ENCODE data around the gene PDE4D. TPM values are rescaled to one million over a fixed set of nuclear protein-coding genes. Genes with fewer than 3 reads are reported as not detected.
"Not testable (repeated sequence)": the region's sequence is repeated elsewhere in the genome, so short reads cannot be mapped to it uniquely, and the experiment has no call there.

The PDE4D gene
- total RNA-seq, 1 experiment from 2014 or later, result 3.3 TPM

DNA sequence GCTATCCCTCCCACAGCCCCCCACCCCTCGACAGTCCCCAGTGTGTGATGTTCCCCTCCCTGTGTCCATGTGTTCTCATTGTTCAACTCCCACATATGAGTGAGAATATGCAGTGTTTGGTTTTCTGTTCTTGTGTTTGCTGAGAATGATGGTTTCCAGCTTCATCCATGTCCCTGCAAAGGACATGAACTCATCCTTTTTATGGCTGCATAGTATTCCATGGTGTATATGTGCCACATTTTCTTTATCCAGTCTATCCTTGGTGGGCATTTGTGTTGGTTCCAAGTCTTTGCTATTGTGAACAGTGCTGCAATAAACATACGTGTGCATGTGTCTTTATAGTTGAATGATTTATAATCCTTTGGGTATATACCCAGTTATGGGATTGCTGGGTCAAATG is 940.3 kb downstream of the PDE4D start:
- H3K27ac Mint-ChIP-seq; H3K9me3 Mint-ChIP-seq; ATAC-seq; H3K36me3 Mint-ChIP-seq; H3K4me3 Mint-ChIP-seq; H3K27me3 Mint-ChIP-seq (ENCODE audit: low read depth); DNase-seq (ENCODE audit: low spot score); CTCF ChIA-PET; POLR2A ChIA-PET; H3K4me1 Mint-ChIP-seq: not testable (repeated sequence)

GRCh38 chr5:58950224-58950623 is 943.3 kb downstream of the PDE4D start:
- H3K27me3 Mint-ChIP-seq (ENCODE audit: low read depth), result no peaks in the 10 kb centered on the region
- peaks cover 6% of the 10 kb centered on the region for H3K4me1 Mint-ChIP-seq
- POLR2A ChIA-PET, result no interaction called here
- CTCF ChIA-PET, result no interaction called here
- H3K27ac Mint-ChIP-seq, result no peak overlapping the region
- TF ChIP-seq, protein P1, sequence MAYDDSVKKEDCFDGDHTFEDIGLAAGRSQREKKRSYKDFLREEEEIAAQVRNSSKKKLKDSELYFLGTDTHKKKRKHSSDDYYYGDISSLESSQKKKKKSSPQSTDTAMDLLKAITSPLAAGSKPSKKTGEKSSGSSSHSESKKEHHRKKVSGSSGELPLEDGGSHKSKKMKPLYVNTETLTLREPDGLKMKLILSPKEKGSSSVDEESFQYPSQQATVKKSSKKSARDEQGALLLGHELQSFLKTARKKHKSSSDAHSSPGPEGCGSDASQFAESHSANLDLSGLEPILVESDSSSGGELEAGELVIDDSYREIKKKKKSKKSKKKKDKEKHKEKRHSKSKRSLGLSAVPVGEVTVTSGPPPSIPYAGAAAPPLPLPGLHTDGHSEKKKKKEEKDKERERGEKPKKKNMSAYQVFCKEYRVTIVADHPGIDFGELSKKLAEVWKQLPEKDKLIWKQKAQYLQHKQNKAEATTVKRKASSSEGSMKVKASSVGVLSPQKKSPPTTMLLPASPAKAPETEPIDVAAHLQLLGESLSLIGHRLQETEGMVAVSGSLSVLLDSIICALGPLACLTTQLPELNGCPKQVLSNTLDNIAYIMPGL (CRISPR knock-in tag; IDR thresholded peaks at IDR 0.05), result no peak
- no peak for TF ChIP-seq TEAD1 (CRISPR knock-in tag; IDR thresholded peaks at IDR 0.05)
- TF ChIP-seq ERG (CRISPR knock-in tag; IDR thresholded peaks at IDR 0.05), result no peak
- no peak for TF ChIP-seq SP1 (CRISPR knock-in tag; conservative IDR thresholded peaks at IDR 0.05)
- no peak for TF ChIP-seq ZBTB21 (CRISPR knock-in tag; IDR thresholded peaks at IDR 0.05; ENCODE audit: borderline replicate concordance)
- TF ChIP-seq, protein P2, sequence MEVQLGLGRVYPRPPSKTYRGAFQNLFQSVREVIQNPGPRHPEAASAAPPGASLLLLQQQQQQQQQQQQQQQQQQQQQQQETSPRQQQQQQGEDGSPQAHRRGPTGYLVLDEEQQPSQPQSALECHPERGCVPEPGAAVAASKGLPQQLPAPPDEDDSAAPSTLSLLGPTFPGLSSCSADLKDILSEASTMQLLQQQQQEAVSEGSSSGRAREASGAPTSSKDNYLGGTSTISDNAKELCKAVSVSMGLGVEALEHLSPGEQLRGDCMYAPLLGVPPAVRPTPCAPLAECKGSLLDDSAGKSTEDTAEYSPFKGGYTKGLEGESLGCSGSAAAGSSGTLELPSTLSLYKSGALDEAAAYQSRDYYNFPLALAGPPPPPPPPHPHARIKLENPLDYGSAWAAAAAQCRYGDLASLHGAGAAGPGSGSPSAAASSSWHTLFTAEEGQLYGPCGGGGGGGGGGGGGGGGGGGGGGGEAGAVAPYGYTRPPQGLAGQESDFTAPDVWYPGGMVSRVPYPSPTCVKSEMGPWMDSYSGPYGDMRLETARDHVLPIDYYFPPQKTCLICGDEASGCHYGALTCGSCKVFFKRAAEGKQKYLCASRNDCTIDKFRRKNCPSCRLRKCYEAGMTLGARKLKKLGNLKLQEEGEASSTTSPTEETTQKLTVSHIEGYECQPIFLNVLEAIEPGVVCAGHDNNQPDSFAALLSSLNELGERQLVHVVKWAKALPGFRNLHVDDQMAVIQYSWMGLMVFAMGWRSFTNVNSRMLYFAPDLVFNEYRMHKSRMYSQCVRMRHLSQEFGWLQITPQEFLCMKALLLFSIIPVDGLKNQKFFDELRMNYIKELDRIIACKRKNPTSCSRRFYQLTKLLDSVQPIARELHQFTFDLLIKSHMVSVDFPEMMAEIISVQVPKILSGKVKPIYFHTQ (CRISPR knock-in tag; IDR thresholded peaks at IDR 0.05), result no peak
- no peak for TF ChIP-seq SMAD4 (CRISPR knock-in tag; IDR thresholded peaks at IDR 0.05)
- no peak for TF ChIP-seq ZNF532 (CRISPR knock-in tag; IDR thresholded peaks at IDR 0.05; ENCODE audit: borderline replicate concordance)
- no peak for TF ChIP-seq HMGA2 (CRISPR knock-in tag; IDR thresholded peaks at IDR 0.05)
- no peak for TF ChIP-seq GRHL2 (CRISPR knock-in tag; IDR thresholded peaks at IDR 0.05; ENCODE audit: insufficient replicate concordance, severe bottlenecking)
- TF ChIP-seq, protein P3, sequence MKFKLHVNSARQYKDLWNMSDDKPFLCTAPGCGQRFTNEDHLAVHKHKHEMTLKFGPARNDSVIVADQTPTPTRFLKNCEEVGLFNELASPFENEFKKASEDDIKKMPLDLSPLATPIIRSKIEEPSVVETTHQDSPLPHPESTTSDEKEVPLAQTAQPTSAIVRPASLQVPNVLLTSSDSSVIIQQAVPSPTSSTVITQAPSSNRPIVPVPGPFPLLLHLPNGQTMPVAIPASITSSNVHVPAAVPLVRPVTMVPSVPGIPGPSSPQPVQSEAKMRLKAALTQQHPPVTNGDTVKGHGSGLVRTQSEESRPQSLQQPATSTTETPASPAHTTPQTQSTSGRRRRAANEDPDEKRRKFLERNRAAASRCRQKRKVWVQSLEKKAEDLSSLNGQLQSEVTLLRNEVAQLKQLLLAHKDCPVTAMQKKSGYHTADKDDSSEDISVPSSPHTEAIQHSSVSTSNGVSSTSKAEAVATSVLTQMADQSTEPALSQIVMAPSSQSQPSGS (CRISPR knock-in tag; IDR thresholded peaks at IDR 0.05; ENCODE audit: borderline replicate concordance, low read depth), result no peak
- no peak for TF ChIP-seq ZNF396 (CRISPR knock-in tag; IDR thresholded peaks at IDR 0.05; ENCODE audit: borderline replicate concordance)
- no peak for TF ChIP-seq ZMAT4 (CRISPR knock-in tag; IDR thresholded peaks at IDR 0.05)
- TF ChIP-seq STAT6 (CRISPR knock-in tag; conservative IDR thresholded peaks at IDR 0.05; ENCODE audit: low read depth), result no peak
- no peak for TF ChIP-seq ZNF671 (CRISPR knock-in tag; IDR thresholded peaks at IDR 0.05)
- H3K4me3 Mint-ChIP-seq, result no peak overlapping the region
- ATAC-seq, result no peak
- no peak for DNase-seq (ENCODE audit: low spot score)
- no peaks in the 10 kb centered on the region for H3K36me3 Mint-ChIP-seq
- H3K9me3 Mint-ChIP-seq, result peaks cover 8% of the 10 kb centered on the region; the same call in 1 of the 2 replicates
